T-helper 17 cell (primary cell): Measurements from ENCODE around the gene ERBB2. TPM values are rescaled to one million over a fixed set of nuclear protein-coding genes. Genes with fewer than 3 reads are reported as not detected.

Experiments used
- ATAC-seq: fragments of 150-1000 bp; cut with Tn5 transposase; 2 replicates; pipeline ENCODE4 v1.10.0; 2021; ENCODE audit warnings: mild to moderate bottlenecking, moderate library complexity
- DNase-seq, 3 donors: peaks; one replicate each; pipeline versions ENCODE4 v3.0.0 to v3.0.0-alpha.2; 2020 to 2021
- H3K9me3 ChIP-seq: one replicate; pipeline ENCODE4 v1.7.0; 2013; ENCODE audit warnings: low read length, mild to moderate bottlenecking; ENCODE audit not compliant: control insufficient read depth, poor library complexity, severe bottlenecking
- H3K27ac Mint-ChIP-seq: one replicate; pipeline ENCODE4 v1.8.0; 2022; ENCODE audit warnings: mild to moderate bottlenecking, moderate library complexity, mixed read lengths
- H3K27me3 Mint-ChIP-seq: one replicate; pipeline ENCODE4 v1.8.0; 2022; ENCODE audit warnings: mixed read lengths
- H3K36me3 Mint-ChIP-seq: one replicate; pipeline ENCODE4 v1.8.0; 2022; ENCODE audit warnings: low read depth, mixed read lengths
- H3K4me1 Mint-ChIP-seq: one replicate; pipeline ENCODE4 v1.8.0; 2022; ENCODE audit warnings: mild to moderate bottlenecking, mixed read lengths
- H3K4me3 Mint-ChIP-seq: one replicate; pipeline ENCODE4 v1.8.0; 2022; ENCODE audit warnings: mild to moderate bottlenecking, moderate library complexity, mixed read lengths
- total RNA-seq, 4 donors: library from RNA in 2 of 4; stranded (reverse) in 2 of 4; gene quantifications; one replicate each; pipeline ENCODE4 v1.2.3 and lab custom pipeline; 2022 to 2026

Gene ERBB2
- total RNA-seq, 2 donors from 2014 or later, result 1.3 to 3.5 TPM

GRCh38 chr17:39669897-39670735, 29.7 kb upstream of the ERBB2 start:
- ATAC-seq, result no peak
- H3K27ac Mint-ChIP-seq, result no peak overlapping the region
- H3K27me3 Mint-ChIP-seq, result peaks cover 29% of the 10 kb centered on the region
- H3K36me3 Mint-ChIP-seq, result peaks cover 3% of the 10 kb centered on the region
- no peaks in the 10 kb centered on the region for H3K9me3 ChIP-seq
- H3K4me3 Mint-ChIP-seq, result no peak overlapping the region
- H3K4me1 Mint-ChIP-seq, result peaks cover 8% of the 10 kb centered on the region
- no peak for DNase-seq

DNA sequence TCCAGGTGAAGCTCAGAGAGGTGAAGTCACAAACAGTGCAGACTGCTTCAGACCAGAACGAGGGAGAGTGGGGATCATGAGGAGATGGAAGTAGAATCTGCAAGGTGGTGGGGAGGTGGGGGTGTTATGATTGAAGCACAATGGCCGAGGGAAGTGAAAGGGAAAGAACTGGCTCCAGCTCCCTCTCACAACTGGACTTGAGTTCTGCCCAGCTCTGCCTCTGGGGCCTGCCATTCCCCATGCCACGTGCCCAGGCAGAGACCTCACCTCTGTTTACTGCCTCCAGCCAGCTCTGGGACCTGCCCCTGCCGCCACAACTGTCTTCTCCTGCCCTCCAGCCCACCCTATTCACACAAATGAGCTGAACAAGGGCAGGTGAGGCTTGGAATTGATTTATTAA, 29.1 kb upstream of the ERBB2 start:
- Mint-ChIP-seq H3K4me3 (no peak overlapping the region), H3K27ac (no peak overlapping the region), H3K27me3 (peaks cover 26% of the 10 kb centered on the region), H3K36me3 (peaks cover 3% of the 10 kb centered on the region), H3K4me1 (peaks cover 11% of the 10 kb centered on the region)
- H3K9me3 ChIP-seq, result no peaks in the 10 kb centered on the region
- ATAC-seq (no peak), DNase-seq (no peak)

DNA sequence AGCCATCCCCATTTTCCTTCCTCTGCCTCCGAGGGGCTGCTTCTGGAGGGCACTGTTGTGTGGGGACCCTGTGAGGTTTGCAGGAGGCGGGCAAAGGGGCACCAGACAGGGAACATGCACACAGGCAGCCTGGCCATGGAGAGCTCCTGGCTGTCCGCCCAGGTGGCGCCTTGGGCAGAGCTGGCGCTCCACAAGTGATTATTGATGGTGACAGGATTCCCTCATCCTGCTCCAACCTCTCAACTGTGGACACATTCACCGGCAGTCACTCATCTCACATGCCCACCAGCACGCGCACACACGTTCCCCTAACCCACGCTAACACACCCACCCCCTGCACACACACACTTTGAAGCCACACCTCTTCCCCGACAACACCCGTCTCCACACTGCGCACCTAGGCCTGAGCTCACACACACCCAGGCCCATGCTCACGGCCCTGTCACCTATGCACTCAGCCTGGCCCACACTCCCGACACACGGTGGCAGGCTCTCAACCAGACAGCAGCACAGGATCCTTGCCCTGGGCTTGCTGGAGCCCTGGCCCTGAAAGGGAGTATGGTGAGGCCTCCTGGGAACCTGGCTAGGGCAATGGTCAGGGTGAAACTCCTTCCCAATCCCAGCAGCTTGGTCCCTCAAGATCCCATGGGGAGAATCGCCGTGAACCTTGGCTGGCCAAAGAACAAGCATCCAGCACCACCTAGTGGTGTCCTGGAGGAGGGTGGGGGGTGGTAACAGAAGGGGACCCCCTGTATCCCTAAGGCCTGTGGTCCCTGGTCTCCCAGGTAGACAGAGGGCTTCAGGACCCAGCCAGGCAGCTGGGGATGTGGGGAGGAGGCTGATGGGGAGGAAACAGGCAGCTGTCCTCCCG, 28.0 kb upstream of the ERBB2 start:
- H3K9me3 ChIP-seq, result no peaks in the 10 kb centered on the region
- DNase-seq, result no peak
- Mint-ChIP-seq H3K36me3 (peaks cover 3% of the 10 kb centered on the region), H3K4me3 (no peak overlapping the region), H3K27me3 (peaks cover 16% of the 10 kb centered on the region), H3K27ac (peak overlapping the region; percentile 57), H3K4me1 (peaks cover 15% of the 10 kb centered on the region)
- no peak for ATAC-seq

DNA sequence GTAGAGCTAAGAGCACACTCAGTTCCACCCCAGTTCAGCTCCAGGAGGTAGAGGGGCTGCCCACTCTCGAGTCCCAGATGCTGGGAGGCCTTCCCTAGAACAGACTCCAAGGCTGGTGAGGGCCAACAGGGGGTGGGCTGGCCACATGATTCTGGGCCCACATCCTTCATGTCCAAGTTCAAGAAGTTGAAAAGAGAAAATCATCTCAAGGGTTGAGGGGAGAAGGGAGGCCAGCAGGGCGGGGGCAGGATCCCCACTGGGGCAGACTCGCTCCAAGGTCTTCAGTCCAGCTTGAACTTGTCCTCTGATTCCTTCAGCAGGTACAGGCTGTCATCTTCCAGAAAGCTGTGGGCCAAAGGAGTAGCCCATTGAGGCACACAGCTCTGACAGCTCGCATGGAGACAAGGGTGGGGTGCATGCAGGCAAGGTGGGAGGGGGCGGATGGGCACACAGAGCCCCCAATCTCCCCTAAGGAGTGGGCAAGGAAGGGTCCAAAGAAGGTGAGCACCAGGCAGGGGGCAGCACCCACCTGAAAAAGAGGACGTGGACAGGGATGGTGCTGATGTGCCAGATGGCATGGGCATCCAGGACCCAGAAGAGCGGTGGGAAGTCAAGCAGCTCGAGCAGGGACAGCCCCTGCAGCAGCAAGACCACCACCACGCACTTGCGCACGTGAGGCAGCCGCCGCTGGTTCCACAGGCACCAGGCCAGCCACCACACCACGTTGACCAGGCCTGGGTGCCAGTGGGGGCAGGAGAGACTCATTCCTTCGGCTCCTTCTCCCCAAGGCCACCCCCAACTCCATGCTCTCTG, 27.1 kb upstream of the ERBB2 start:
- H3K4me1 Mint-ChIP-seq, result peaks cover 22% of the 10 kb centered on the region
- H3K27ac Mint-ChIP-seq, result no peak overlapping the region

DNA sequence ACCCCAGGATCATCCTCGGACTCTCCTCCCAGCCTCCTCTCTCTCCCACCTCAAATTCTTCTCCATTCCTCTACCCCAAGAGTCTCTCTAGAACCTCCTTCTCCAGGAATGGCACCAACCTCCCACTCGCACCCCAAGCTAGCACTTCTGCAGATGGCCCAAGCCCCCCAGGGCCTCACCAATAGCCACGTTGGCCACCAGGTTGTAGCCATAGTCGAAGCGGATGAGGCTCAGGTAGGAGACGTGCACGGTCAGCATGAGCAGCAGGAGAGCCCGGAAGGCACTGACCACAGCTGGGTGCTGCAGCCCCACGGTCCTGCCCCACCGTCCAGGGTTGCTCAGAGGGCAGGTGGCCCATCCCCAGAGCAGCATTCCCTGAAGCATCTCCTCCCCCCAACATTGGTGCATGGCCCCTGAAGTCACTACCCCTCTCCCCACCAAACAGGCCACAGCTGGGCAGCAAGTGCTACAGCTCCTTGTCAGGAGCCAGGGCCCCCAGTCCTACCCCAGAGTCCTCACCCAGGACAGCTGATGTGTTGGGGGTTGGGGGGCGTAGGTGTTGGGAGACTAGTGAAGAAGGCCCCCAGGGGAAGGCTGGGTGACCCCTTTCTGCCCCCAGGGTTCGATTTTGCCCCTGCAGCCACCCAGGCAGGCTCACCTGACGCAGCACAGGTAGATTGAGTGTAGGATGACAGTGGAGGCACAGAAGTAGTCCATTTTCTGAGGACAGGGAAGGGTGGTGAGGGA, 26.4 kb upstream of the ERBB2 start:
- peaks cover 2% of the 10 kb centered on the region for H3K36me3 Mint-ChIP-seq
- H3K27me3 Mint-ChIP-seq, result peaks cover 11% of the 10 kb centered on the region
- H3K27ac Mint-ChIP-seq, result no peak overlapping the region
- ATAC-seq (no peak), DNase-seq (no peak)
- H3K9me3 ChIP-seq, result no peaks in the 10 kb centered on the region
- H3K4me1 Mint-ChIP-seq, result peaks cover 21% of the 10 kb centered on the region
- no peak overlapping the region for H3K4me3 Mint-ChIP-seq

More for the DNA sequence above, 27.1 kb upstream of the ERBB2 start:
- ATAC-seq (no peak), DNase-seq (no peak)
- Mint-ChIP-seq H3K36me3 (peaks cover 3% of the 10 kb centered on the region), H3K4me3 (no peak overlapping the region), H3K27me3 (peaks cover 14% of the 10 kb centered on the region)
- no peaks in the 10 kb centered on the region for H3K9me3 ChIP-seq

GRCh38 chr17:39674179-39674578, 25.7 kb upstream of the ERBB2 start:
- Mint-ChIP-seq H3K4me1 (peaks cover 21% of the 10 kb centered on the region), H3K27ac (no peak overlapping the region), H3K36me3 (no peaks in the 10 kb centered on the region), H3K4me3 (no peak overlapping the region), H3K27me3 (peaks cover 8% of the 10 kb centered on the region)
- DNase-seq (no peak), ATAC-seq (no peak)
- no peaks in the 10 kb centered on the region for H3K9me3 ChIP-seq

GRCh38 chr17:39674702-39675389, 25.0 kb upstream of the ERBB2 start:
- no peak for DNase-seq
- Mint-ChIP-seq H3K4me3 (no peak overlapping the region), H3K27ac (no peak overlapping the region), H3K4me1 (peaks cover 28% of the 10 kb centered on the region), H3K27me3 (peaks cover 8% of the 10 kb centered on the region), H3K36me3 (no peaks in the 10 kb centered on the region)
- no peaks in the 10 kb centered on the region for H3K9me3 ChIP-seq
- no peak for ATAC-seq

- peak overlapping the region; percentile 19 for H3K4me3 Mint-ChIP-seq
- DNase-seq (no peak), ATAC-seq (no peak)
- no peaks in the 10 kb centered on the region for H3K36me3 Mint-ChIP-seq
- H3K27ac Mint-ChIP-seq, result peak overlapping the region; percentile 89
- H3K27me3 Mint-ChIP-seq, result peaks cover 5% of the 10 kb centered on the region
- no peaks in the 10 kb centered on the region for H3K9me3 ChIP-seq
- H3K4me1 Mint-ChIP-seq, result peaks cover 35% of the 10 kb centered on the region
These were observed 24.3 kb upstream of the ERBB2 start for GRCh38 chr17:39675390-39676082.

GRCh38 chr17:39676198-39676819, 23.6 kb upstream of the ERBB2 start:
- DNase-seq (no peak), ATAC-seq (peak; percentile 75)
- Mint-ChIP-seq H3K36me3 (no peaks in the 10 kb centered on the region), H3K27me3 (peaks cover 4% of the 10 kb centered on the region), H3K27ac (peak overlapping the region; percentile 89), H3K4me3 (peak overlapping the region; percentile 56), H3K4me1 (peaks cover 38% of the 10 kb centered on the region)
- H3K9me3 ChIP-seq, result no peaks in the 10 kb centered on the region

GRCh38 chr17:39677072-39677471, 22.8 kb upstream of the ERBB2 start:
- DNase-seq, result no peak
- H3K4me1 Mint-ChIP-seq, result peaks cover 35% of the 10 kb centered on the region
- peak overlapping the region; percentile 98 for H3K27ac Mint-ChIP-seq

GRCh38 chr17:39677542-39678339, 22.1 kb upstream of the ERBB2 start:
- no peak for ATAC-seq
- H3K27me3 Mint-ChIP-seq, result no peaks in the 10 kb centered on the region
- H3K27ac Mint-ChIP-seq, result peak overlapping the region; percentile 98
- H3K4me1 Mint-ChIP-seq, result peaks cover 35% of the 10 kb centered on the region
- H3K9me3 ChIP-seq, result no peaks in the 10 kb centered on the region
- no peak for DNase-seq
- no peak overlapping the region for H3K4me3 Mint-ChIP-seq
- H3K36me3 Mint-ChIP-seq, result no peaks in the 10 kb centered on the region

More at GRCh38 chr17:39677072-39677471, 22.8 kb upstream of the ERBB2 start:
- H3K36me3 Mint-ChIP-seq, result no peaks in the 10 kb centered on the region
- H3K9me3 ChIP-seq, result no peaks in the 10 kb centered on the region
- no peak overlapping the region for H3K4me3 Mint-ChIP-seq
- ATAC-seq, result no peak
- H3K27me3 Mint-ChIP-seq, result peaks cover under 1% of the 10 kb centered on the region
